B cell (primary cell): Measurements from ENCODE around the gene UGDH.

Experiments
- CTCF ChIP-seq: fragments of 200-600 bp; IDR thresholded peaks from one replicate; pipeline ENCODE4 v1.8.0; 2022; ENCODE audit warnings: antibody characterized with exemption, mild to moderate bottlenecking
- EZH2 ChIP-seq: IDR thresholded peaks from 2 replicates; pipeline ENCODE4 v1.6.1; 2012; ENCODE audit warnings: borderline replicate concordance, low read depth, mild to moderate bottlenecking, moderate library complexity, low read length; ENCODE audit not compliant: insufficient read depth, poor library complexity, severe bottlenecking

- TF ChIP-seq CTCF (no peak), EZH2 (no peak)
These were observed 42.5 kb downstream of the UGDH start for GRCh38 chr4:39484582-39485272.
